ENCODE data around the gene CALHM4.

CALHM4 gene

GRCh38 chr6:116553451-116553850, at the start of gene CALHM4:
Gene CALHM4, plus strand, starts transcription at chr6:116553751. Its CDS starts 43 bp downstream, at chr6:116553794.
- no peak for DNase-seq (ENCODE audit: extremely low spot score)
- CTCF ChIA-PET, result interaction anchor here (1.0 to 1.3 kb wide), 3 partner anchors 20 to 285 kb away, joined by 3 read pairs; partner anchors contain the start of gene CALHM5
- POLR2A ChIA-PET, result interaction anchor here (1.6 kb wide), 1 partner anchor 18 kb away, joined by 5 read pairs; the partner anchor contains the start of gene RWDD1
- TF ChIP-seq PKNOX1 (IDR thresholded peaks at IDR 0.05) (no peak), FOXK2 (IDR thresholded peaks at IDR 0.05) (no peak), FOXA1 (IDR thresholded peaks at IDR 0.05) (no peak), TARDBP (IDR thresholded peaks at IDR 0.05) (no peak), CTBP1 (IDR thresholded peaks at IDR 0.05; ENCODE audit: borderline replicate concordance) (no peak), NFRKB (IDR thresholded peaks at IDR 0.05) (no peak), FOXM1 (IDR thresholded peaks at IDR 0.05; ENCODE audit: borderline replicate concordance) (no peak), L3MBTL2 (conservative IDR thresholded peaks at IDR 0.05) (no peak), SUZ12 (IDR thresholded peaks at IDR 0.05) (no peak)

- ChIA-PET POLR2A (no interaction called here), CTCF (no interaction called here)
- no peak for DNase-seq (ENCODE audit: extremely low spot score)
- TF ChIP-seq L3MBTL2 (conservative IDR thresholded peaks at IDR 0.05) (no peak), ZNF384 (IDR thresholded peaks at IDR 0.05) (no peak), NFRKB (IDR thresholded peaks at IDR 0.05) (no peak), HDGF (IDR thresholded peaks at IDR 0.05; ENCODE audit: borderline replicate concordance) (no peak), BHLHE40 (IDR thresholded peaks at IDR 0.05; ENCODE audit: borderline replicate concordance) (no peak), SUZ12 (IDR thresholded peaks at IDR 0.05) (no peak), ARNT (IDR thresholded peaks at IDR 0.05) (no peak), LEF1 (IDR thresholded peaks at IDR 0.05; ENCODE audit: borderline replicate concordance) (no peak), ELF4 (IDR thresholded peaks at IDR 0.05) (no peak), FOXK2 (IDR thresholded peaks at IDR 0.05) (no peak), PKNOX1 (IDR thresholded peaks at IDR 0.05) (no peak), FOXA1 (IDR thresholded peaks at IDR 0.05) (no peak)
Measured at GRCh38 chr6:116507324-116507723, 46.2 kb upstream of the CALHM4 start.

GRCh38 chr6:116508527-116508926, 45.0 kb upstream of the CALHM4 start:
- TF ChIP-seq ARNT (IDR thresholded peaks at IDR 0.05) (no peak), LEF1 (IDR thresholded peaks at IDR 0.05; ENCODE audit: borderline replicate concordance) (no peak), NFRKB (IDR thresholded peaks at IDR 0.05) (no peak), CTBP1 (IDR thresholded peaks at IDR 0.05; ENCODE audit: borderline replicate concordance) (no peak), FOXM1 (IDR thresholded peaks at IDR 0.05; ENCODE audit: borderline replicate concordance) (no peak), SP1 (IDR thresholded peaks at IDR 0.05) (no peak), FOXA1 (IDR thresholded peaks at IDR 0.05) (no peak), PKNOX1 (IDR thresholded peaks at IDR 0.05) (no peak), L3MBTL2 (conservative IDR thresholded peaks at IDR 0.05) (no peak), HDGF (IDR thresholded peaks at IDR 0.05; ENCODE audit: borderline replicate concordance) (no peak), ELF4 (IDR thresholded peaks at IDR 0.05) (no peak), ZNF384 (IDR thresholded peaks at IDR 0.05) (no peak)

GRCh38 chr6:116511424-116512110, 42.0 kb upstream of the CALHM4 start, which contains the start of gene CALHM5:
Gene CALHM5, plus strand, starts transcription at chr6:116511639. Its CDS starts 58 bp downstream, at chr6:116511697.
- ChIA-PET POLR2A (interaction anchor here (0.7 to 3.3 kb wide), 13 partner anchors 11 to 411 kb away, joined by 3 to 17 read pairs (median 4); partner anchors contain the start of genes DSE, NT5DC1, RWDD1 and TSPYL1), CTCF (interaction anchor here (0.6 to 2.1 kb wide), 19 partner anchors 9 to 425 kb away, joined by 3 to 18 read pairs (median 4); no protein-coding TSS in a partner anchor)
- TF ChIP-seq ELF4 (IDR thresholded peaks at IDR 0.05), result no peak
- DNase-seq (ENCODE audit: extremely low spot score), result peak; percentile 65

More at GRCh38 chr6:116508527-116508926, 45.0 kb upstream of the CALHM4 start:
- POLR2A ChIA-PET, result no interaction called here
- no peak for DNase-seq (ENCODE audit: extremely low spot score)
- CTCF ChIA-PET, result no interaction called here

GRCh38 chr6:116512111-116512559, 41.4 kb upstream of the CALHM4 start:
- POLR2A ChIA-PET, result interaction anchor here (0.7 to 3.3 kb wide), 13 partner anchors 10 to 411 kb away, joined by 3 to 17 read pairs (median 4); partner anchors contain the start of genes DSE, NT5DC1, RWDD1 and TSPYL1
- DNase-seq (ENCODE audit: extremely low spot score), result no peak
- no peak for TF ChIP-seq ZNF384 (IDR thresholded peaks at IDR 0.05)
- TF ChIP-seq SUZ12 (IDR thresholded peaks at IDR 0.05), result no peak
- TF ChIP-seq HDGF (IDR thresholded peaks at IDR 0.05; ENCODE audit: borderline replicate concordance), result no peak
- TF ChIP-seq PKNOX1 (IDR thresholded peaks at IDR 0.05), result no peak
- CTCF ChIA-PET, result interaction anchor here (0.6 to 2.1 kb wide), 19 partner anchors 8 to 424 kb away, joined by 3 to 18 read pairs (median 4); no protein-coding TSS in a partner anchor

- TF ChIP-seq SUZ12 (IDR thresholded peaks at IDR 0.05), result no peak
- no peak for TF ChIP-seq PKNOX1 (IDR thresholded peaks at IDR 0.05)
- TF ChIP-seq ELF4 (IDR thresholded peaks at IDR 0.05), result no peak
- TF ChIP-seq FOXK2 (IDR thresholded peaks at IDR 0.05), result no peak
- no peak for TF ChIP-seq NFRKB (IDR thresholded peaks at IDR 0.05)
- no peak for TF ChIP-seq ZNF384 (IDR thresholded peaks at IDR 0.05)
- no peak for TF ChIP-seq ARNT (IDR thresholded peaks at IDR 0.05)
- no peak for TF ChIP-seq LEF1 (IDR thresholded peaks at IDR 0.05; ENCODE audit: borderline replicate concordance)
- no peak for TF ChIP-seq BHLHE40 (IDR thresholded peaks at IDR 0.05; ENCODE audit: borderline replicate concordance)
- TF ChIP-seq L3MBTL2 (conservative IDR thresholded peaks at IDR 0.05), result no peak
- TF ChIP-seq CTBP1 (IDR thresholded peaks at IDR 0.05; ENCODE audit: borderline replicate concordance), result no peak
- CTCF ChIA-PET, result interaction anchor here (1.5 to 2.1 kb wide), 4 partner anchors 11 to 225 kb away, joined by 9 to 14 read pairs (median 10); no protein-coding TSS in a partner anchor
- POLR2A ChIA-PET, result interaction anchor here (1.5 to 3.3 kb wide), 2 partner anchors 58 to 412 kb away, joined by 4 to 17 read pairs; partner anchors contain the start of genes NT5DC1 and RWDD1
- no peak for DNase-seq (ENCODE audit: extremely low spot score)
Measured at GRCh38 chr6:116512734-116513133, 40.8 kb upstream of the CALHM4 start.

Measured in HEK293T (cell line).